Epithelial cell of alveolus of lung (primary cell): ENCODE results near the gene SRPRA. TPM values are rescaled to one million over a fixed set of nuclear protein-coding genes. Genes with fewer than 3 reads are reported as not detected.

Experiments used
- total RNA-seq: library from RNA; depleted of rRNA; stranded (reverse); fragments of >200 nt; gene quantifications from 2 replicates; pipeline ENCODE4 v1.2.1, GENCODE V29; 2015

Gene SRPRA, protein sequence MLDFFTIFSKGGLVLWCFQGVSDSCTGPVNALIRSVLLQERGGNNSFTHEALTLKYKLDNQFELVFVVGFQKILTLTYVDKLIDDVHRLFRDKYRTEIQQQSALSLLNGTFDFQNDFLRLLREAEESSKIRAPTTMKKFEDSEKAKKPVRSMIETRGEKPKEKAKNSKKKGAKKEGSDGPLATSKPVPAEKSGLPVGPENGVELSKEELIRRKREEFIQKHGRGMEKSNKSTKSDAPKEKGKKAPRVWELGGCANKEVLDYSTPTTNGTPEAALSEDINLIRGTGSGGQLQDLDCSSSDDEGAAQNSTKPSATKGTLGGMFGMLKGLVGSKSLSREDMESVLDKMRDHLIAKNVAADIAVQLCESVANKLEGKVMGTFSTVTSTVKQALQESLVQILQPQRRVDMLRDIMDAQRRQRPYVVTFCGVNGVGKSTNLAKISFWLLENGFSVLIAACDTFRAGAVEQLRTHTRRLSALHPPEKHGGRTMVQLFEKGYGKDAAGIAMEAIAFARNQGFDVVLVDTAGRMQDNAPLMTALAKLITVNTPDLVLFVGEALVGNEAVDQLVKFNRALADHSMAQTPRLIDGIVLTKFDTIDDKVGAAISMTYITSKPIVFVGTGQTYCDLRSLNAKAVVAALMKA
- total RNA-seq = 75.1 and 112 TPM in 2 replicates

GRCh38 chr11:126268708-126269579 lies at the start of gene SRPRA, which contains the start of gene FOXRED1:
SRPRA (minus strand) TSS chr11:126268895; CDS start chr11:126268804, 91 bp downstream.
FOXRED1 (plus strand) TSS chr11:126269154; CDS start chr11:126269207, 53 bp downstream.

GRCh38 chr11:126303623-126304456 lies 35.1 kb upstream of the SRPRA start, which contains the start of gene DCPS:
DCPS (plus strand) TSS chr11:126304060; CDS start chr11:126304081, 21 bp downstream.

DNA sequence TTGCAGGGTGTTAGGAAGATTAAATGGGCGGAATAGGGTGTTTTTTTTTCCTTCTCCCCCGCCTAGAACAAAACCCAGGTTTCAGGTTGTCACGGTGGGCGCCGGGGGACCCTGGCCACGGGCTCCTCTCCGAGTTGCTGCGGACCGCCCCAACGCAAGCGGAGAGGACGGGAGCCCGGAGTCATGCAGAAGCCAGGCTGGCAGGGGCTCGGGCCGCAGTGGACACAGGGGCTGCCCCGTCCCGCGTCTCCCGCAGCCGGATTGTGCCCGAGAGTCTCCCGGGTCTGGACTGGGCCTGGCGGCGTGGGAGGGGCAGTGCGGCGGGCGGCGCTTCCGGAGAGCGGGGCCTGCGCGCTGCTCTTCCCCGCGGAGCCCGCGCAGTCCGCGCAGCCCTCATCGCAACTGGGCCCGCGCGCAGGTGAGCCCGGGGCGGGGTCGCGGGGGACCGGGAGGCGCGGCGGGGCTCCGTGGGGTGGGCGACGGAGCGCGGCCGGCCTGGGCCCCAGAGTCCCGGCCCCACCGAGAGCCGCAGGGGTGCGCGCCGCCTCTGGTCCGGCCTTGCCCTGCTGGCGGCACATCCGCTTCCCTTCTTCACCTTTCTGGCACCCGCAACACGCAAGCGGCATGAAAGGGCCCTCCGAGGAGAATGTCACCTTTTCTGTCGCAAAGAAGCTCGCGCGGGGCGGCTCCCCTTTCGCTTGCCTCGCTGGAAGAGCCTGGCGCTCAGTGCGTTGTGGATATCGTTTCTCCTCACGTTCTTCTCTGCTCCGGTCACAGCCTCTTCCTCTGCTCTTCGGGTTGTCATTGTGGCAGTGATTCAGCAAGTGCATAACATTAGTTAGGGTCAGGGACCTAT lies 14.3 kb upstream of the SRPRA start, which contains the start of gene TIRAP:
Gene TIRAP, plus strand, starts transcription at position 358 of the 856 bp plus-strand sequence. CDS start 7,802 bp downstream, outside the sequence.

Other genes with a start within 250 kb of the SRPRA start
- 1.3 and 12.1 TPM in 2 replicates for gene CDON, start 206.0 kb downstream of the SRPRA start, total RNA-seq
- 14.5 and 25.2 TPM in 2 replicates for gene RPUSD4, start 57.2 kb downstream of the SRPRA start, total RNA-seq
- 10.3 and 16.0 TPM in 2 replicates for gene FAM118B, start 57.1 kb downstream of the SRPRA start, total RNA-seq
- gene FOXRED1, start 259 bp upstream of the SRPRA start, total RNA-seq = 20.7 and 25.9 TPM in 2 replicates
- gene TIRAP, start 14.2 kb upstream of the SRPRA start, total RNA-seq = 3.5 and 5.0 TPM in 2 replicates
- gene DCPS, start 35.2 kb upstream of the SRPRA start, total RNA-seq = 13.1 and 22.1 TPM in 2 replicates
- 32.2 and 33.9 TPM in 2 replicates for gene ST3GAL4, start 86.8 kb upstream of the SRPRA start, total RNA-seq